OCI-LY1 (cell line): ENCODE data around the gene SCAPER.

ENCODE experiments used
- EZH2 ChIP-seq: fragments of 200-600 bp; sonication (generic), shearing (Covaris generic); IDR thresholded peaks from 2 replicates; pipeline ENCODE4 v1.8.0; 2017; ENCODE audit warnings: borderline replicate concordance, mixed run types, mild to moderate bottlenecking, antibody characterized with exemption, low read length, moderate library complexity, mixed read lengths
- TF ChIP-seq, protein P1 (sequence below): fragments of 200-600 bp; sonication (generic), shearing (Covaris generic); IDR thresholded peaks from 2 replicates; pipeline ENCODE4 v1.5.1; 2017; ENCODE audit warnings: mild to moderate bottlenecking, antibody characterized with exemption, low read length, moderate library complexity, mixed read lengths

DNA sequence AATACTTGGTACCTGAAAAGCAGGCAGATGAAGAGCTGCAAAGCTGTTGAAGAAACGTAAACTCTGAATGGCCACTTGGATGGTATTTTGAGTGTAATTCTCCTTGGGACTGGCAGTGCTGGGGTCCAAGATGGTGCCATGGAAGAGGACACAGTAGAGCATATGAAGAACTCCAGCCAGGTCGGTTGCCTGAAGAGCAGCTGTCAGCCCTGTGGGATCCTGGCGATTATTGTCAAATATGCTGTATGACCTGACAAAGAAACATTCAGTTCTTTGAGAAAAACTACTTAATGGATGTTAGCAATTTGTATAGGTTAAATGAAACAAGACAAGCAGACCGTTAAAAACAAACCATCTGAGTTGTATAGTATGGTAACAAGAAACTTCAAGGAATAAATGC is 523.8 kb downstream of the SCAPER start:
- TF ChIP-seq, protein P1, sequence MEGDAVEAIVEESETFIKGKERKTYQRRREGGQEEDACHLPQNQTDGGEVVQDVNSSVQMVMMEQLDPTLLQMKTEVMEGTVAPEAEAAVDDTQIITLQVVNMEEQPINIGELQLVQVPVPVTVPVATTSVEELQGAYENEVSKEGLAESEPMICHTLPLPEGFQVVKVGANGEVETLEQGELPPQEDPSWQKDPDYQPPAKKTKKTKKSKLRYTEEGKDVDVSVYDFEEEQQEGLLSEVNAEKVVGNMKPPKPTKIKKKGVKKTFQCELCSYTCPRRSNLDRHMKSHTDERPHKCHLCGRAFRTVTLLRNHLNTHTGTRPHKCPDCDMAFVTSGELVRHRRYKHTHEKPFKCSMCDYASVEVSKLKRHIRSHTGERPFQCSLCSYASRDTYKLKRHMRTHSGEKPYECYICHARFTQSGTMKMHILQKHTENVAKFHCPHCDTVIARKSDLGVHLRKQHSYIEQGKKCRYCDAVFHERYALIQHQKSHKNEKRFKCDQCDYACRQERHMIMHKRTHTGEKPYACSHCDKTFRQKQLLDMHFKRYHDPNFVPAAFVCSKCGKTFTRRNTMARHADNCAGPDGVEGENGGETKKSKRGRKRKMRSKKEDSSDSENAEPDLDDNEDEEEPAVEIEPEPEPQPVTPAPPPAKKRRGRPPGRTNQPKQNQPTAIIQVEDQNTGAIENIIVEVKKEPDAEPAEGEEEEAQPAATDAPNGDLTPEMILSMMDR, result no peak
- TF ChIP-seq EZH2, result no peak
